ENCODE results near the gene HSPB8.

DNA sequence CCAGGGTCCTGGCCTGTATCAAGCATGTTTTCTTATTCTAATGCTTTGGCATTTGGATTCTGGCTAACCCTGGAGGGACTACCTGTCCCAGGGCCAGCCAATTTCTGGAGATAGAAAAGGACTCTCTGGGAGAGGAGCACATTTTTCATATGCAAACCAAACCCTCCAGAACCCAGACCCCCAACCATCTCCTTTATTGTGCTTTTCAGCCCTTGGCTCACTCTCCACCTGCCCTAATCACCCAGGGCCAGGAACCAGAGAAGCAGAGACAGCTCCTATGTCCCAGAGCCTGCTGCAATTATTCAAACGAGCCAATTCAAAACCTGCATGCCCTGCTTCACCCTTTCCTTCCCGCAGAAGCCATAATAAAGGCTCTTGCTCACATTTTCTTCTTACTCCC, 23.8 kb downstream of the HSPB8 start:
- TF ChIP-seq, protein P1, sequence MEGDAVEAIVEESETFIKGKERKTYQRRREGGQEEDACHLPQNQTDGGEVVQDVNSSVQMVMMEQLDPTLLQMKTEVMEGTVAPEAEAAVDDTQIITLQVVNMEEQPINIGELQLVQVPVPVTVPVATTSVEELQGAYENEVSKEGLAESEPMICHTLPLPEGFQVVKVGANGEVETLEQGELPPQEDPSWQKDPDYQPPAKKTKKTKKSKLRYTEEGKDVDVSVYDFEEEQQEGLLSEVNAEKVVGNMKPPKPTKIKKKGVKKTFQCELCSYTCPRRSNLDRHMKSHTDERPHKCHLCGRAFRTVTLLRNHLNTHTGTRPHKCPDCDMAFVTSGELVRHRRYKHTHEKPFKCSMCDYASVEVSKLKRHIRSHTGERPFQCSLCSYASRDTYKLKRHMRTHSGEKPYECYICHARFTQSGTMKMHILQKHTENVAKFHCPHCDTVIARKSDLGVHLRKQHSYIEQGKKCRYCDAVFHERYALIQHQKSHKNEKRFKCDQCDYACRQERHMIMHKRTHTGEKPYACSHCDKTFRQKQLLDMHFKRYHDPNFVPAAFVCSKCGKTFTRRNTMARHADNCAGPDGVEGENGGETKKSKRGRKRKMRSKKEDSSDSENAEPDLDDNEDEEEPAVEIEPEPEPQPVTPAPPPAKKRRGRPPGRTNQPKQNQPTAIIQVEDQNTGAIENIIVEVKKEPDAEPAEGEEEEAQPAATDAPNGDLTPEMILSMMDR (IDR thresholded peaks at IDR 0.05): no peak
- TF ChIP-seq POLR2A (IDR thresholded peaks at IDR 0.05) (no peak), EP300 (IDR thresholded peaks at IDR 0.05) (no peak)
